GM19395 (cell line): Measurements from ENCODE around the gene SPTBN2.
A peak's percentile ranks its signal among the peaks of the same experiment; 100 is the strongest.

Experiments used
- ATAC-seq: cut with Tn5 transposase; IDR thresholded peaks from one replicate; pipeline ENCODE4 v1.9.1; 2021; ENCODE audit warnings: mild to moderate bottlenecking, moderate library complexity; ENCODE audit not compliant: unreplicated experiment

The SPTBN2 gene

GRCh38 chr11:66728693-66729385 is at the start of gene SPTBN2:
TSS of gene SPTBN2 (minus strand) at chr11:66729216. CDS start at chr11:66721240, 7,976 bp downstream.
- no peak for ATAC-seq

DNA sequence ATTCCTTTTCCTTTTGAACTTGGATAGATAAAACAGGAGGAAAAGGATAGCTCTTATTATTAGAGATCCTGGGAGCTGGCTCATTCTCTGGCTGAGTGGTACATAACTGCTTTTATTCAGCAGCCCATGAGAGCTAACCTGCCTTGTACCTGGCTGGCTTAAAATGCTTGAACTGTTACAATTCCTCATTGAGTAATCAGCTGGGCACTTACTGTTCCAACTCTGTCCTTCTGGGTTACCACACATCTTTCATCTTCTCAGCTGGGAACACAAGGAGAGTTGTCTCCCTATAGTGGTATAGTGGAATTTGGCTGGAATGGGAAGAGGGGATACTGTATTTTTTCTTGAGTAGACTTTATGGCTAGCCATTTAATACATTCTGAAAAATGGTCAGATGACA is 39.8 kb upstream of the SPTBN2 start:
- no peak for ATAC-seq

GRCh38 chr11:66768088-66768521 is 39.1 kb upstream of the SPTBN2 start:
- no peak for ATAC-seq

- ATAC-seq, result no peak
These were observed 38.6 kb upstream of the SPTBN2 start for GRCh38 chr11:66767666-66768065.

GRCh38 chr11:66766681-66767080 is 37.7 kb upstream of the SPTBN2 start:
- ATAC-seq, result no peak

DNA sequence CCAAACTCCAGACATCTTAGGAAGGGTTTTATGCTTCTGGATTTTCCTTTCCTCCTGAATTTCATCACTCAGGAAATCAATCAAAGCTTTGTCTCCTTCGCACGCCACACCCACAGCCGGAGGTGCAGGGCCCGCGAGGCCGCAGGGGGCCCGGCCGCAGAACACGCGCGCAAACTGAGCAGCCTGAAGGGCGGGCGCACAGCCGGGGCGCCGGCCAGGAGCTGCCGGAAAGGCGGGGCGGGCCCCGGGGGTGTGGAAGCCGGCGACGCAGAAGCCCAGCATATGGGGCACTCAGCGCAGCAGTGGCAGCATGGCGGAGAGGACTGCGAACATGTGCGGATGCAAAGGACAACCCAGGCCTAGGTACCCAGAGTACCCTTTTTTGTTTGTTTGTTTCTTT is 33.1 kb upstream of the SPTBN2 start:
- no peak for ATAC-seq

DNA sequence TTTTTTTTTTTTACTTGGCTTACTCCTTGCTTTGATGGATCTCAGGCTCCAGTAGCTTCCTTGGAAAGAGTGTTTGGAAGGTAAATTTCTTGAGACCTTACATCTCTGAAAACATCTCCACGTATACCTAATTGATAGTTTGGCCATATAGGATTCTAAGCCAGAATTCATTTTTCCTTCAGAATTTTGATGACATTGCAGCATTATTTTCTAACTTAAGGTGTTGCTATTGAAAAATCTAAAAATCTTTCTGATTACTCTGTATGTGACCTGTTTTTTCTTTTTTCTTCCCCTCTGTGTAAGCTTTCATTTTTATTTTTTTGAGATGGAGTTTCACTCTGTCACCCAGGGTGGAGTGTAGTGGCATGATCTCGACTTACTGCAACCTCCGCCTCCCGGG is 23.1 kb upstream of the SPTBN2 start:
- no peak for ATAC-seq

GRCh38 chr11:66749091-66749490 is 20.1 kb upstream of the SPTBN2 start:
- no peak for ATAC-seq

DNA sequence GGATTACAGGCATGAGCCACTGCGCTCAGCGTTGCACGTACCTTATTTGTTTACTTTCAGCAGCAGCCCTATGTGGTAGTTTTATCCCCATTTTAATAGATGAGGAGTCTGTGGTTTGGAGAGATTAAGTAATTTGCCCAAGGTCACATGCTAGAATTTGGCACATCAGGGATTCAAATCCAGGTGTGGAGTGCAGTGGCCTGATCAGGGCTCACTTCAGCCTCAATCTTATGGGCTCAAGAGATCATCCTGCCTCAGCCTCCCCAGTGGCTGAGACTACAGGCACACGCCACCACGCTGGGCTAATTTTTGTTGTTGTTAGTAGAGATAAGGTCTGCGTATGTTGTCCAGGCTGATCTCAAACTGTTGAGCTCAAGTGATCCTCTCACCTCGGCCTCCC is 18.5 kb upstream of the SPTBN2 start:
- ATAC-seq, result no peak

DNA sequence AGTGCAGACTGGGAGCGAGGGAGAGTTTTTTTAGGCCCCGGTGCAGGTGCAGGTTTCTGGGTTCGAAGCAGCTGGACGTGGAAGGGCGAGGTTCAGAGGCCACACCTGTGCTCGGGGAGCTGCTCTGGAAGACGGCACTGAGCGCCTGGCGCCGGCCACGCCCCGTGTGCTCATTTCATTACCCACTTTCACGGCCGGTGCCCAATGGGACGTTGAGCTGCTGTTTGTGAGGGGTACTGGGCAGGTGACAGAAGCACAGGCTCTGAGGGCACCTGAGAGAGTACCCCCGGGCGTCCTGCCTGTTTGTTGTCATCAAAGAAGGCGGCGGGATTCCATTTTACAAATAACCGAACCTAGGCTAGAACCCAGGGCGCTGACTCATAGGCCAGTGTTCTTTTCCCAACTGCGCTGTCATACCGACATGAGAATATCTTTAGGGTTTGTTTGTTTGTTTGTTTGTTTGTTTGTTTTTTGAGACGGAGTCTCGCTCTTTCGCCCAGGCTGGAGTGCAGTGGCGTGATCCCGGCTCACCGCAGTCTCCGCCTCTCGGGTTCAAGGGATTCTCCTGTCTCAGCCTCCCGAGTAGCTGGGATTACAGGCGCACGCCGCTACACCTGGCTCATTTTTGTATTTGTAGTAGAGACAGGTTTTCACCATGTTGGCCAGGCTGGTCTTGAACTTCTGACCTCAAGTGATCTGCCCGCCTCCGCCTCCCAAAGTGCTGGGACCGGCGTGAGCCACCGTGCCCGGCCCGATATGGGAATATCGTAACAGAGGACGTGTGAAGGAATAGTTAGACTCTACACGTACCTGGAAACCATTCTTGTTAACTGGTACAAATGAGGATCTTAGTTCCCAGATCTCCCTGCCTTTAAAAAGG is 16.6 kb upstream of the SPTBN2 start:
- peak; percentile 59 for ATAC-seq

GRCh38 chr11:66744485-66745355 is 15.7 kb upstream of the SPTBN2 start:
- ATAC-seq, result peak; percentile 70

GRCh38 chr11:66743271-66743968 is 14.4 kb upstream of the SPTBN2 start:
- no peak for ATAC-seq

GRCh38 chr11:66741153-66741552 is 12.1 kb upstream of the SPTBN2 start:
- no peak for ATAC-seq

DNA sequence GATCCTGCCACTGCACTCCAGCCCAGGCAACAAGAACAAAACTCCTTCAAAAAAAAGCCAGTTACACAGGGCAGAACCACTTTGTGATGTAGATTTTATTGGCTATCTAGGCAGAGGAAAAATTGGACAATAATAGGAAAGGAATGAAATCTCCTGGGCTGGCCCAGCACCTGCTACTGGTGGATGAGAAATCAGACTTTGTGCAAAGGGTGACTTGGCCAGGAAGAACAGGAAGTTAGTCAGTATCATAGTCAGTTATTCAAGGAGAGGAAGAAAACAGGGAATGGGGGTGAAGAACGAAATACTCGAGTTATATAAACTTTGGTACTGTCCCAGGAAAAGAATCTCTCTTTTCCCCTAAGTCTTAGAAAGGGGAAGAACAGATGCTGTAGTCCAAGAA is 11.0 kb upstream of the SPTBN2 start:
- no peak for ATAC-seq

DNA sequence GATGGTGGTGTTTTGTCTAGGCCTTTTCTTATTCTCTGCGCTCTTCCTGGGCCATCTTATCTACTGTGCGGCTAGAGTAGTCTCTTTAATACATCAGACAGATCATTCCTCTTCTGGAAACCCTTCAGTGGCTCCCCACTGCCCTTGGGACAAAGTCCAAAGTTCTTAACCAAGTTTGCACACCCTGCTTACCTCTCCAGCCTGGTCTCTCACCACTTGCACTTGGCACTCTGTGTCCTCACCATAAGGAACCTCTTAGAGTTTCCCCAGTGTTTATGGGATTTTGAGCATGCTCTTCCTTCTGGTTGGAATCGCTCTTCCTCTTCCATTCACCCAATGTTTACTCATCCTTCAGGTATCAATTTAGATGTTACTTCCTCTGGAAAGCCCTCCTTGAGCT is 5.2 kb upstream of the SPTBN2 start:
- no peak for ATAC-seq

DNA sequence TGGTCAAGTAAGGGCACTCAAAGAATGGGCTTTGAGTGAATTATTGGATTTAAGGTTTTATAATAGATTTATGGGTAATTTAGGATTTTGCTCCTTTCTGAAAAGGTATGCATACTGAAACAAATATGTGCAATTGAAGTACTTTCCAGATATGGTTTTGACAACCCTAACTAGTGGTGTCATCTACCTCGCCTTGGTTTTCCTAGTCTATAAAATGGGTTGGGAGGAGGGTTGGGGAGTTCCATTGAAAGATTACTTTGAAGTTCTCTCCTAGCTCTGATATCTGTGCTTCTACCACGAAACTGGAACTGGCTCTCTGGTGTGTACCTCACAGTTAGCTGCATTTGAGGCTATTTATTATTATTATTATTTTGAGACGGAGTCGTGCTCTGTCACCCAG is 431 bp upstream of the SPTBN2 start:
- no peak for ATAC-seq

DNA sequence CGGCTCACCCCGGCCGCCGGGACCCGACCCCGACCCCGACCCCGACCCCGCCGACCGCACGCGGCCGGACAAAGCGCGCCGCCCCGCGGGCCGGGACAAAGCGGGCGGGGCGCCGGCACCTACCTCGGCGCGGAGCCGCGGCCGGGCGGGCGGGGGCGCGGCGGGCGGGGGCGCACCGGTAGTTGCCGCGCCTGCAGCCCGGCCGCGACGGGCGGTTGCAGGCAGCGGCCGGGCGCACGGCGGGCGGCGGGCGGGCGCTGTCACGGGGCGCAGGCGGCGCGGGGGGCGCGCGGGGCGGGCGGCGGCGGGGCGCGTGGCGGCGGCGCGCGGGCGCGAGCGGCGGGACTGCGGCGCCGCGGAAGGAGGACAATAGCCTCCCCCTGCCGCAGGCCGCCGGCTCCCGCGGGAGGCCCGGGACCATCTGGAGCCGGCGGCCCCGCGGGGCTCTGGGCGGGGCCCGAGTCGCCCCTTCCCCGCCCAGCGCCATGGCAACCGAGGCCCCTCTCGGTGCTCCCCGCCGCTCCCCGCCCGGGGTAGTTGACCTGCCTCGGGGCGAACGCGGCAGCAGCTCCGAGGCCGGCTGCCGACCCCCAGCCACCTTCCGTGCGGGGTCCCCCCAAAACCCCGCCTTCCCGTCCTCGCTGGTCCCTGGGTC is 851 bp downstream of the SPTBN2 start:
- ATAC-seq, result no peak

DNA sequence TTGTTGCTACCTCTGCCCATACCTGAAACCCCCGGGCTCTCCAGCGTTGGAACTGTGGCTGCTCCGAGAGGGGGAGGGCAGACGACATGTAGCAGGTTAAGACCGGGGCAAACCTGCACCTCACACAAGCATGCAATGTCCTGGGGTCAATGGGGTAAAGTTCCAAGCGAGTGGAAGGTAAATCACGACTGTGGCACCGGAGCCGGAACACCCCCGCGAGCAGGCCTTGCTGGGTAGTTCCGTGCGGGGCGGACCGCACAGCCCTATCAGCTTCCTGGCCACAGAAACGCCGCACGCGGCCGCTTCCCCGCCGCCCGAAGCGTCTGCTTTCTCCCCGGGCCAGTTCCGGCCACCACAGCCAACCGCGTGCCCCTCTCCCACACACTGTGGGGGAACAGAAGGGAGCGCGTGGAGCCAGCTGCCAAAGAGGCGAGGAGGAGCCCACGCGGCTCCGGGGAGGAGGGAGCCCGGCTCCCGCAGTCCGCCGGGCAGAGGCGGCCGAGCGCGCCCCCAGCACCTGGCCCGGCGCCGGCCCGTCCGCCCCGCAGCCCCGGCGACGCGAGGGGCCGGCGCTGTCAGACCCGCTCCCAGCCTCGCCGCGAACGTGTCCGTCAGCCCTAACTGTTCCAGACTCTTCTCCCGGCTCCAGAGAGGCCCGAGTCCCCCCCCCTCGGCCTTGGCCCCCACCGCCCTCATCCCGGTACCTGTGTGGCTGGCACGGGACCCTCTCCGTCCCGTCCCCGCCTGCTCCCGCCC is 1.6 kb downstream of the SPTBN2 start:
- no peak for ATAC-seq

DNA sequence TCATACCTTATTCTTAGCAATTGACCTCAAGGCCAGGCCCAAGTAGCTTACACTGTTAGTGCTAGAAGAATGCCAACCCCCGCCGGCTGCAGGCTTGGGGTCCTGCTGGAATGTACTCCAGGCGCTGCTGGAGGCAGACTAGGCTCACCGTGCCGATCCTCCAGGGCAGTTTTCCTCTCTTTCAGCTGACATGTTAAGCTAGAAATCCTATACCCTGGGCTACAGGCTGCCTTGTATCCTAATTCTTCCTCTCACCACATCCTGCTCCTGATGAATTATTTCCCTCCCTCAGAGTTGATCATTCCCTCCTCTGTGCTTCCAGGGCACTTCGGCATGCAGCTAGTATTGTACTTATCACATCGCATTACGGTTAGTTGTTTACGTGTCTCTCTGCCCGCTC is 3.4 kb downstream of the SPTBN2 start:
- no peak for ATAC-seq
